HCT116 (cell line): ENCODE results near the gene KIF26B. TPM values are rescaled to one million over a fixed set of nuclear protein-coding genes. Genes with fewer than 3 reads are reported as not detected.

ENCODE experiments used
- ATAC-seq: fragments of 200-7000 bp; cut with Tn5 transposase; 2 replicates; pipeline ENCODE4 v1.9.1; 2020; ENCODE audit warnings: mild to moderate bottlenecking, moderate library complexity
- BruUV-seq: library from RNA; stranded (reverse); fragments of 400-500 nt; replicated peaks from 2 replicates; lab custom pipeline; 2021; lab: Mats Ljungman, UMichigan
- CTCF ChIA-PET: fragments of 300-600 bp; sonication (Branson Sonifier 250); formaldehyde crosslinking; loops from one replicate; lab custom pipeline; 2021; ENCODE audit warnings: antibody characterized with exemption; lab: Charles Lee
- POLR2A ChIA-PET: fragments of 300-600, 350-600 bp; sonication (Branson Sonifier 250); formaldehyde crosslinking; loops from one replicate; lab custom pipeline; 2021; ENCODE audit warnings: antibody characterized with exemption; lab: Charles Lee
- RAD21 ChIA-PET, 2 experiments: fragments of 300-600 bp; sonication (Branson Sonifier 250); formaldehyde crosslinking; loops; one replicate each; lab custom pipeline; 2023; ENCODE audit warnings: low total read pairs in 2 of 2; ENCODE audit not compliant: uncharacterized antibody in 2 of 2, unreplicated experiment in 2 of 2, low non-redundant PET in 1 of 2; lab: Charles Lee
- DNase-seq: peaks from one replicate; pipeline ENCODE4 v3.0.0-alpha.2; 2010; ENCODE audit warnings: low read depth, low spot score
- H2AFZ ChIP-seq: fragments of 200-600 bp; shearing (Covaris generic), sonication (generic); 2 replicates; pipeline ENCODE4 v1.6.1; 2017; ENCODE audit warnings: low read depth, mixed run types, mixed read lengths, antibody characterized with exemption, low read length; ENCODE audit not compliant: poor library complexity, severe bottlenecking
- H3K27ac ChIP-seq: 2 replicates; pipeline ENCODE4 v1.5.1; 2012; ENCODE audit warnings: low read depth, low read length
- H3K27me3 ChIP-seq: fragments of 200-600 bp; sonication (generic); 2 replicates; pipeline ENCODE4 v1.6.1; 2016; ENCODE audit warnings: mixed run types, low read length, mixed read lengths; ENCODE audit not compliant: insufficient read depth
- H3K36me3 ChIP-seq, 2 experiments: fragments of 200-500 bp in 1 of 2; fragments of 200-600 bp in 1 of 2; sonication (Bioruptor generic) in 1 of 2; sonication (generic) in 1 of 2; 2 replicates each; pipeline versions ENCODE4 v1.5.1 to v1.6.1; 2014 to 2016; ENCODE audit warnings: low read length in 2 of 2, inconsistent platforms in 1 of 2, mixed read lengths in 1 of 2, mixed run types in 1 of 2; ENCODE audit not compliant: insufficient read depth in 2 of 2, control insufficient read depth in 1 of 2
- H3K4me1 ChIP-seq, 2 experiments: fragments of 200-600 bp in 1 of 2; sonication (generic) in 1 of 2; 2 replicates each; pipeline versions ENCODE4 v1.5.1 to v1.6.1; 2012 to 2017; ENCODE audit warnings: low read length in 2 of 2, inconsistent platforms in 1 of 2, mild to moderate bottlenecking in 1 of 2, mixed read lengths in 1 of 2, mixed run types in 1 of 2, moderate library complexity in 1 of 2; ENCODE audit not compliant: insufficient read depth in 2 of 2, control insufficient read depth in 1 of 2
- H3K4me2 ChIP-seq: fragments of 200-600 bp; sonication (generic); 2 replicates; pipeline ENCODE4 v1.6.1; 2017; ENCODE audit warnings: mixed run types, low read length, mixed read lengths
- H3K4me3 ChIP-seq, 2 experiments: fragments of 200-600 bp in 1 of 2; sonication (generic) in 1 of 2; replicated peaks in 1 of 2; 2 replicates each; pipeline ENCODE4 v1.5.1; 2011 to 2016; ENCODE audit warnings: low read length in 2 of 2, control low read depth in 1 of 2, low read depth in 1 of 2, mild to moderate bottlenecking in 1 of 2, mixed read lengths in 1 of 2, mixed run types in 1 of 2
- H3K79me2 ChIP-seq: fragments of 200-600 bp; sonication (generic); 2 replicates; pipeline ENCODE4 v1.6.1; 2017; ENCODE audit warnings: mild to moderate bottlenecking, mixed run types, low read length, moderate library complexity, mixed read lengths; ENCODE audit not compliant: insufficient read depth
- H3K9ac ChIP-seq: fragments of 200-600 bp; sonication (generic); 2 replicates; pipeline ENCODE4 v1.6.1; 2016; ENCODE audit warnings: low read length, mixed read lengths
- H3K9me2 ChIP-seq: fragments of 200-600 bp; sonication (generic), shearing (Covaris generic); 2 replicates; pipeline ENCODE4 v1.6.1; 2017; ENCODE audit warnings: mixed run types, mild to moderate bottlenecking, moderate library complexity; ENCODE audit not compliant: insufficient read depth
- H3K9me3 ChIP-seq, 2 experiments: fragments of 200-500 bp in 1 of 2; fragments of 200-600 bp in 1 of 2; sonication (Bioruptor generic) in 1 of 2; sonication (generic) in 1 of 2; 2 replicates each; pipeline ENCODE4 v1.6.1; 2014 to 2017; ENCODE audit warnings: low read length in 2 of 2, mixed read lengths in 2 of 2, inconsistent platforms in 1 of 2, low read depth in 1 of 2, mild to moderate bottlenecking in 1 of 2, mixed run types in 1 of 2, moderate library complexity in 1 of 2; ENCODE audit not compliant: control insufficient read depth in 1 of 2, insufficient read depth in 1 of 2
- H4K20me1 ChIP-seq: fragments of 200-600 bp; sonication (generic), shearing (Covaris generic); 2 replicates; pipeline ENCODE4 v1.6.1; 2017; ENCODE audit warnings: mixed run types, mild to moderate bottlenecking, moderate library complexity; ENCODE audit not compliant: insufficient read depth
- ELF1 ChIP-seq: IDR thresholded peaks from 2 replicates; pipeline ENCODE4 v1.6.1; 2012; ENCODE audit warnings: low read depth, borderline replicate concordance
- EZH2phosphoT487 ChIP-seq: fragments of 200-600 bp; IDR thresholded peaks from 2 replicates; pipeline ENCODE4 v1.6.1; 2018; ENCODE audit warnings: antibody characterized with exemption, borderline replicate concordance
- SP1 ChIP-seq: IDR thresholded peaks from 2 replicates; pipeline ENCODE4 v1.6.1; 2012; ENCODE audit warnings: low read depth
- SRF ChIP-seq: IDR thresholded peaks from 2 replicates; pipeline ENCODE4 v1.6.1; 2012; ENCODE audit warnings: low read depth
- TCF7L2 ChIP-seq: IDR thresholded peaks from 2 replicates; pipeline ENCODE4 v1.7.0; 2011; ENCODE audit warnings: borderline replicate concordance, inconsistent platforms; ENCODE audit not compliant: insufficient read depth, insufficient read length; ENCODE audit errors: extremely low read depth
- ZNF274 ChIP-seq: fragments of 200-500 bp; sonication (Bioruptor generic); IDR thresholded peaks from 2 replicates; pipeline ENCODE4 v1.6.1; 2014; ENCODE audit warnings: mild to moderate bottlenecking, low read depth, low read length, inconsistent platforms
- intact Hi-C: fragments of 100-400 bp; cut with micrococcal nuclease; formaldehyde crosslinking; loops from 2 replicates; pipeline ENCODE4 v1.10.0; 2022
- total RNA-seq: library from RNA; stranded (reverse); gene quantifications from one replicate; pipeline ENCODE4 v1.2.1, GENCODE V29; 2021; ENCODE audit not compliant: unreplicated experiment

KIF26B gene
- total RNA-seq, 1 experiment from 2014 or later = 0.49 TPM

GRCh38 chr1:245480393-245481120 is 325.8 kb downstream of the KIF26B start:
- Histone ChIP-seq H3K9me3 (no peaks in the 10 kb centered on the region), H3K27ac (no peak overlapping the region), H3K27me3 (no peaks in the 10 kb centered on the region), H3K4me2 (no peak overlapping the region), H3K9ac (no peak overlapping the region), H3K4me3 (no peak overlapping the region), H3K9me2 (no peaks in the 10 kb centered on the region), H2AFZ (no peak overlapping the region), H3K4me1 (no peaks in the 10 kb centered on the region), H3K79me2 (no peaks in the 10 kb centered on the region), H4K20me1 (no peaks in the 10 kb centered on the region), H3K36me3 (no peaks in the 10 kb centered on the region)
- CTCF ChIA-PET = no interaction called here
- RAD21 ChIA-PET = no interaction called here
- POLR2A ChIA-PET = no interaction called here
- TF ChIP-seq ELF1 (no peak), SP1 (no peak), SRF (no peak), TCF7L2 (no peak), ZNF274 (no peak)
- BruUV-seq = no TSS peak
- ATAC-seq = no peak
- no peak for DNase-seq
- intact Hi-C loops = no loop called here

DNA sequence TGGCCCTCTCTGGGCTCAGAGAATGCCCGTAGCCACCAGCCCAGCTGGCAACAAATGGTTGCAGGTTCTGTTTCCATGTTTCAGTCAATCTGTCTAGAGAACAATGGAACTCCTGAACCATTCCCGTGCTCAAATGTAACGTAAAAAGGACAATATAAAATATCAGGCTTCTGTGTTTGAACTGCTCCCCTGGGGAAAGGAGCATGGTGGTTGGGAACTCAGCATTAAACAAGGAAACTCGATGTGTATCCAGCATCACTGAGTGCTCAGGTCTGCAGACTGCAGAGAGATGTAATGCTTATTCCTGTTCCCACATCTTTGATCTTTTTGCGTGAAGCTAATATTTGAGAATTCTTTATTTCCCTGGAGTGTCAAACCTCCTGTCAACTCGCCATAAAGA is 326.5 kb downstream of the KIF26B start:
- Histone ChIP-seq H3K9me2 (no peaks in the 10 kb centered on the region), H3K4me2 (no peak overlapping the region), H3K27ac (no peak overlapping the region), H4K20me1 (no peaks in the 10 kb centered on the region), H3K9me3 (no peaks in the 10 kb centered on the region), H3K27me3 (no peaks in the 10 kb centered on the region), H2AFZ (no peak overlapping the region), H3K4me1 (no peaks in the 10 kb centered on the region), H3K79me2 (no peaks in the 10 kb centered on the region), H3K36me3 (no peaks in the 10 kb centered on the region), H3K4me3 (no peak overlapping the region), H3K9ac (no peak overlapping the region)
- BruUV-seq = no TSS peak
- ATAC-seq (no peak), DNase-seq (no peak)
- intact Hi-C loops = no loop called here
- RAD21 ChIA-PET = no interaction called here
- POLR2A ChIA-PET = no interaction called here
- TF ChIP-seq EZH2phosphoT487 = no peak
- CTCF ChIA-PET = no interaction called here
